ENCODE data around the gene UBE2QL1.

DNA sequence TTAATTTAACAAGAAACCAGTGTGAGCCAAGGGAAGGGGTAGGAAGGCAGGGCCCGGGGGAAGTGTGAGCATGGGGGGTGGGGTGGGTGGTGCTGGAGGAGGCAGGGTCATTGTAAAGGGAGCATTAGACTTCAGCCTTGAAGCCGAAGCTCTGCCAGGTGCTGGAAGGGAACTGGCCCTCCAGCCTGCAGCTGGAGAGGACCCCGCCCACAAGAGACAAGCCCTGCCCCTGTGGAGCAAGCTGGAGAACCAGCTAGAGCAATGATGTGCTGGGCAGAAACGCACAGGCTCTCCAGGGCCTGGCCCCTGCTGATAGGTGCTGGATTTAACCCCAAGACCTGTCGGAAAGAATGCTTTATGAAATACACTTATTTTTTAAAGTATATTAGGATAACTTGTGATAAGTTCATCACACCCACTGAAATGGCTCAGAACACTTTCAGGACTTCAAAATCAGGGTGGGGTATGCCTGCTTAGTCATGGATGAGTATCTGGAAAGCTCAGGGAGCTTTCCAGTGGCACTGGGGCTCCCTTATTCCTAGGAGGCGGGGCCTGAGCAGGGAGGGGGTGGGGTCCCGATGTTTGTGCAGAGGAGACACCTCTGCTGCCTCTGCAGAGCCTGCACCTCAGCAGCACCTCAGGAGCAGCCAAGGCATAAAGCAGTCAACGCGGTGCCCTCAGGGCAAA lies 27.1 kb downstream of the UBE2QL1 start:
- no peak for TF ChIP-seq EZH2 (IDR thresholded peaks at IDR 0.05; ENCODE audit: borderline replicate concordance, low read length)
- TF ChIP-seq, protein P1, sequence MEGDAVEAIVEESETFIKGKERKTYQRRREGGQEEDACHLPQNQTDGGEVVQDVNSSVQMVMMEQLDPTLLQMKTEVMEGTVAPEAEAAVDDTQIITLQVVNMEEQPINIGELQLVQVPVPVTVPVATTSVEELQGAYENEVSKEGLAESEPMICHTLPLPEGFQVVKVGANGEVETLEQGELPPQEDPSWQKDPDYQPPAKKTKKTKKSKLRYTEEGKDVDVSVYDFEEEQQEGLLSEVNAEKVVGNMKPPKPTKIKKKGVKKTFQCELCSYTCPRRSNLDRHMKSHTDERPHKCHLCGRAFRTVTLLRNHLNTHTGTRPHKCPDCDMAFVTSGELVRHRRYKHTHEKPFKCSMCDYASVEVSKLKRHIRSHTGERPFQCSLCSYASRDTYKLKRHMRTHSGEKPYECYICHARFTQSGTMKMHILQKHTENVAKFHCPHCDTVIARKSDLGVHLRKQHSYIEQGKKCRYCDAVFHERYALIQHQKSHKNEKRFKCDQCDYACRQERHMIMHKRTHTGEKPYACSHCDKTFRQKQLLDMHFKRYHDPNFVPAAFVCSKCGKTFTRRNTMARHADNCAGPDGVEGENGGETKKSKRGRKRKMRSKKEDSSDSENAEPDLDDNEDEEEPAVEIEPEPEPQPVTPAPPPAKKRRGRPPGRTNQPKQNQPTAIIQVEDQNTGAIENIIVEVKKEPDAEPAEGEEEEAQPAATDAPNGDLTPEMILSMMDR (IDR thresholded peaks at IDR 0.05; ENCODE audit: low read length) = no peak

Data from OCI-LY1 (cell line).